K562 (cell line): ENCODE data around the gene GBF1.

Experiments used
- DPF2 ChIP-seq: fragments of 450-650 bp; IDR thresholded peaks from 2 replicates; pipeline ENCODE4 v1.6.1; 2016
- HMG20A ChIP-seq: fragments of 450-650 bp; formaldehyde crosslinking; conservative IDR thresholded peaks from 2 replicates; pipeline ENCODE4 v1.4.0; 2020; ENCODE audit warnings: mild to moderate bottlenecking, mixed read lengths
- HNRNPLL ChIP-seq: fragments of 200-400 bp; formaldehyde crosslinking; IDR thresholded peaks from 2 replicates; pipeline ENCODE4 v1.6.1; 2017; ENCODE audit warnings: low read length, low read depth, mild to moderate bottlenecking; ENCODE audit not compliant: poor library complexity, severe bottlenecking
- NCOA6 ChIP-seq: fragments of 450-650 bp; IDR thresholded peaks from 2 replicates; pipeline ENCODE4 v1.6.1; 2017; ENCODE audit warnings: mild to moderate bottlenecking
- RCOR1 ChIP-seq, 2 experiments: IDR thresholded peaks; 2 replicates each; pipeline ENCODE4 v1.6.1; 2012; ENCODE audit warnings: low read depth in 2 of 2, low read length in 2 of 2, borderline replicate concordance in 1 of 2, improper control_type of control experiment in 1 of 2
- ZNF253 ChIP-seq: fragments of 250-450 bp; sonication (Bioruptor Pico); conservative IDR thresholded peaks from 2 replicates; pipeline ENCODE4 v1.6.1; 2021; ENCODE audit warnings: mild to moderate bottlenecking

GRCh38 chr10:102431452-102432124 lies 186.3 kb downstream of the GBF1 start:
- no peak for TF ChIP-seq HNRNPLL
- no peak for TF ChIP-seq DPF2
- no peak for TF ChIP-seq RCOR1 (IDR thresholded peaks at IDR 0.05; ENCODE audit: borderline replicate concordance in 1 of 2, low read depth in 2 of 2, low read length in 2 of 2)
- no peak for TF ChIP-seq HMG20A (CRISPR knock-in tag)
- TF ChIP-seq NCOA6 = no peak
- no peak for TF ChIP-seq ZNF253 (CRISPR knock-in tag)
